NCI-H2227 (cell line): ENCODE results near the gene IL6R.
"Not testable (repeated sequence)": the region's sequence is repeated elsewhere in the genome, so short reads cannot be mapped to it uniquely, and the experiment has no call there.

ENCODE experiments used
- DNase-seq: peaks from one replicate; lab custom pipeline; 2025; ENCODE audit not compliant: unreplicated experiment; lab: John Stamatoyannopoulos, UW

The IL6R gene

GRCh38 chr1:154406572-154406879 is 1.4 kb downstream of the IL6R start:
- no peak for DNase-seq

- no peak for DNase-seq
Observed at GRCh38 chr1:154406886-154407197, 1.7 kb downstream of the IL6R start.

- no peak for DNase-seq
Observed at GRCh38 chr1:154407198-154408091, 2.3 kb downstream of the IL6R start.

- DNase-seq = no peak
Observed at GRCh38 chr1:154408174-154408777, 3.1 kb downstream of the IL6R start.

GRCh38 chr1:154410185-154410827 is 5.2 kb downstream of the IL6R start:
- DNase-seq = no peak

- no peak for DNase-seq
Observed at GRCh38 chr1:154411525-154411924, 6.4 kb downstream of the IL6R start.

GRCh38 chr1:154413177-154413783 is 8.1 kb downstream of the IL6R start:
- no peak for DNase-seq

- DNase-seq = no peak
Observed at GRCh38 chr1:154414606-154415005, 9.5 kb downstream of the IL6R start.

GRCh38 chr1:154416471-154417337 is 11.6 kb downstream of the IL6R start:
- DNase-seq = no peak

GRCh38 chr1:154417338-154417608 is 12.1 kb downstream of the IL6R start:
- DNase-seq = no peak

- peak; percentile 35 for DNase-seq
Observed at GRCh38 chr1:154418062-154418921, 13.1 kb downstream of the IL6R start.

GRCh38 chr1:154418923-154419619 is 13.9 kb downstream of the IL6R start:
- DNase-seq = no peak

- no peak for DNase-seq
Observed at GRCh38 chr1:154419620-154420571, 14.8 kb downstream of the IL6R start.

- DNase-seq = no peak
Observed at GRCh38 chr1:154420961-154421924, 16.1 kb downstream of the IL6R start.

GRCh38 chr1:154422049-154422448 is 16.9 kb downstream of the IL6R start:
- DNase-seq = not testable (repeated sequence)

GRCh38 chr1:154422521-154422920 is 17.4 kb downstream of the IL6R start:
- DNase-seq = no peak

GRCh38 chr1:154423304-154423987 is 18.3 kb downstream of the IL6R start:
- peak; percentile 29 for DNase-seq
